GM12878 (cell line): ENCODE measurements around the gene CD177.

Experiments
- EP300 ChIP-seq, 2 experiments: fragments of 150-350 bp in 1 of 2; IDR thresholded peaks; 2 replicates each; pipeline ENCODE4 v1.6.1; 2011 to 2012; ENCODE audit warnings: low read depth in 2 of 2, low read length in 2 of 2, borderline replicate concordance in 1 of 2, improper control_type of control experiment in 1 of 2, inconsistent platforms in 1 of 2; ENCODE audit not compliant: control insufficient read depth in 1 of 2
- GABPA ChIP-seq: IDR thresholded peaks from 2 replicates; pipeline ENCODE4 v1.6.1; 2014; ENCODE audit warnings: antibody characterized with exemption, low read depth, mild to moderate bottlenecking, inconsistent platforms
- SPI1 ChIP-seq: IDR thresholded peaks from 2 replicates; pipeline ENCODE4 v1.6.1; 2011; ENCODE audit warnings: low read depth, mild to moderate bottlenecking, low read length, moderate library complexity, borderline replicate concordance; ENCODE audit not compliant: insufficient read depth
- TARDBP ChIP-seq: IDR thresholded peaks from 2 replicates; pipeline ENCODE4 v1.6.1; 2016; ENCODE audit warnings: borderline replicate concordance
- TF ChIP-seq, protein P1 (sequence below), 3 experiments: IDR thresholded peaks in 2 of 3; conservative IDR thresholded peaks in 1 of 3; 2 replicates each; pipeline ENCODE4 v1.5.1; 2011; ENCODE audit warnings: low read depth in 3 of 3, low read length in 3 of 3, mild to moderate bottlenecking in 3 of 3, control low read depth in 2 of 3, moderate library complexity in 2 of 3, inconsistent platforms in 1 of 3, mixed read lengths in 1 of 3; ENCODE audit not compliant: control insufficient read depth in 2 of 3, insufficient read depth in 1 of 3; ENCODE audit errors: extremely low read depth in 1 of 3
- TF ChIP-seq, protein P2 (sequence below): IDR thresholded peaks from 2 replicates; pipeline ENCODE4 v1.6.1; 2012; ENCODE audit warnings: low read depth, low read length, improper control_type of control experiment
- TF ChIP-seq, protein P3 (sequence below): fragments of 450-650 bp; formaldehyde crosslinking; IDR thresholded peaks from 2 replicates; pipeline ENCODE4 v1.5.0; 2022; ENCODE audit warnings: mild to moderate bottlenecking, missing genetic modification characterization
- TF ChIP-seq, protein P4 (sequence below): fragments of 450-650 bp; IDR thresholded peaks from 2 replicates; pipeline ENCODE4 v1.6.1; 2017; ENCODE audit warnings: antibody characterized with exemption, mild to moderate bottlenecking, moderate library complexity
- TF ChIP-seq, protein P5 (sequence below): IDR thresholded peaks from 2 replicates; pipeline ENCODE4 v1.6.1; 2012; ENCODE audit warnings: low read depth, low read length, improper control_type of control experiment

DNA sequence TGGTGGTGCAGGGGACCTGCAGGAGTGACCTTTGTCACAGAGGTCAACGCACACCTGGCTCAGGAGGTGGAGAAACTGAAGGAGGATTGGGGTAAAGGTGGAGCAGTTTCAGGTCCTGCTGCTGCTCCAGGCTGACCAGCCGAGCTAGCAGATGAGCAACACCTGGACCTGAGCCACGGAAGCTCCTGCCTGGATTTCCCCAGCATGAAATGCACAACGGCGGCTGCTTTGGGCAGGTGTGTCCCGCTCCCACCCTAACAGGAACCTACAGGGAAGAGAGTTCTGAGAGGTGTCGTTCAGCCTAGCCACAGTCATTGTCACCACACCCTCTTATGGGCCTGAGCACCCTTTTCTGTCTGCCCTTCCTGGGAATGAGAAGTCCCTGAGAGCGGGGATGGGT lies 15.7 kb upstream of the CD177 start:
- TF ChIP-seq TARDBP = no peak
- no peak for TF ChIP-seq GABPA
- TF ChIP-seq, protein P1, sequence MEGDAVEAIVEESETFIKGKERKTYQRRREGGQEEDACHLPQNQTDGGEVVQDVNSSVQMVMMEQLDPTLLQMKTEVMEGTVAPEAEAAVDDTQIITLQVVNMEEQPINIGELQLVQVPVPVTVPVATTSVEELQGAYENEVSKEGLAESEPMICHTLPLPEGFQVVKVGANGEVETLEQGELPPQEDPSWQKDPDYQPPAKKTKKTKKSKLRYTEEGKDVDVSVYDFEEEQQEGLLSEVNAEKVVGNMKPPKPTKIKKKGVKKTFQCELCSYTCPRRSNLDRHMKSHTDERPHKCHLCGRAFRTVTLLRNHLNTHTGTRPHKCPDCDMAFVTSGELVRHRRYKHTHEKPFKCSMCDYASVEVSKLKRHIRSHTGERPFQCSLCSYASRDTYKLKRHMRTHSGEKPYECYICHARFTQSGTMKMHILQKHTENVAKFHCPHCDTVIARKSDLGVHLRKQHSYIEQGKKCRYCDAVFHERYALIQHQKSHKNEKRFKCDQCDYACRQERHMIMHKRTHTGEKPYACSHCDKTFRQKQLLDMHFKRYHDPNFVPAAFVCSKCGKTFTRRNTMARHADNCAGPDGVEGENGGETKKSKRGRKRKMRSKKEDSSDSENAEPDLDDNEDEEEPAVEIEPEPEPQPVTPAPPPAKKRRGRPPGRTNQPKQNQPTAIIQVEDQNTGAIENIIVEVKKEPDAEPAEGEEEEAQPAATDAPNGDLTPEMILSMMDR (IDR thresholded peaks at IDR 0.05 in 2 of 3, conservative IDR thresholded peaks at IDR 0.05 in 1 of 3; ENCODE audit: control insufficient read depth in 2 of 3, extremely low read depth in 1 of 3, insufficient read depth in 1 of 3, low read depth in 3 of 3, low read length in 3 of 3) = no peak
- TF ChIP-seq, protein P2, sequence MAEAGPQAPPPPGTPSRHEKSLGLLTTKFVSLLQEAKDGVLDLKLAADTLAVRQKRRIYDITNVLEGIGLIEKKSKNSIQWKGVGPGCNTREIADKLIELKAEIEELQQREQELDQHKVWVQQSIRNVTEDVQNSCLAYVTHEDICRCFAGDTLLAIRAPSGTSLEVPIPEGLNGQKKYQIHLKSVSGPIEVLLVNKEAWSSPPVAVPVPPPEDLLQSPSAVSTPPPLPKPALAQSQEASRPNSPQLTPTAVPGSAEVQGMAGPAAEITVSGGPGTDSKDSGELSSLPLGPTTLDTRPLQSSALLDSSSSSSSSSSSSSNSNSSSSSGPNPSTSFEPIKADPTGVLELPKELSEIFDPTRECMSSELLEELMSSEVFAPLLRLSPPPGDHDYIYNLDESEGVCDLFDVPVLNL = no peak
- TF ChIP-seq, protein P3, sequence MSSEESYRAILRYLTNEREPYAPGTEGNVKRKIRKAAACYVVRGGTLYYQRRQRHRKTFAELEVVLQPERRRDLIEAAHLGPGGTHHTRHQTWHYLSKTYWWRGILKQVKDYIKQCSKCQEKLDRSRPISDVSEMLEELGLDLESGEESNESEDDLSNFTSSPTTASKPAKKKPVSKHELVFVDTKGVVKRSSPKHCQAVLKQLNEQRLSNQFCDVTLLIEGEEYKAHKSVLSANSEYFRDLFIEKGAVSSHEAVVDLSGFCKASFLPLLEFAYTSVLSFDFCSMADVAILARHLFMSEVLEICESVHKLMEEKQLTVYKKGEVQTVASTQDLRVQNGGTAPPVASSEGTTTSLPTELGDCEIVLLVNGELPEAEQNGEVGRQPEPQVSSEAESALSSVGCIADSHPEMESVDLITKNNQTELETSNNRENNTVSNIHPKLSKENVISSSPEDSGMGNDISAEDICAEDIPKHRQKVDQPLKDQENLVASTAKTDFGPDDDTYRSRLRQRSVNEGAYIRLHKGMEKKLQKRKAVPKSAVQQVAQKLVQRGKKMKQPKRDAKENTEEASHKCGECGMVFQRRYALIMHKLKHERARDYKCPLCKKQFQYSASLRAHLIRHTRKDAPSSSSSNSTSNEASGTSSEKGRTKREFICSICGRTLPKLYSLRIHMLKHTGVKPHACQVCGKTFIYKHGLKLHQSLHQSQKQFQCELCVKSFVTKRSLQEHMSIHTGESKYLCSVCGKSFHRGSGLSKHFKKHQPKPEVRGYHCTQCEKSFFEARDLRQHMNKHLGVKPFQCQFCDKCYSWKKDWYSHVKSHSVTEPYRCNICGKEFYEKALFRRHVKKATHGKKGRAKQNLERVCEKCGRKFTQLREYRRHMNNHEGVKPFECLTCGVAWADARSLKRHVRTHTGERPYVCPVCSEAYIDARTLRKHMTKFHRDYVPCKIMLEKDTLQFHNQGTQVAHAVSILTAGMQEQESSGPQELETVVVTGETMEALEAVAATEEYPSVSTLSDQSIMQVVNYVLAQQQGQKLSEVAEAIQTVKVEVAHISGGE = no peak
- TF ChIP-seq, protein P4, sequence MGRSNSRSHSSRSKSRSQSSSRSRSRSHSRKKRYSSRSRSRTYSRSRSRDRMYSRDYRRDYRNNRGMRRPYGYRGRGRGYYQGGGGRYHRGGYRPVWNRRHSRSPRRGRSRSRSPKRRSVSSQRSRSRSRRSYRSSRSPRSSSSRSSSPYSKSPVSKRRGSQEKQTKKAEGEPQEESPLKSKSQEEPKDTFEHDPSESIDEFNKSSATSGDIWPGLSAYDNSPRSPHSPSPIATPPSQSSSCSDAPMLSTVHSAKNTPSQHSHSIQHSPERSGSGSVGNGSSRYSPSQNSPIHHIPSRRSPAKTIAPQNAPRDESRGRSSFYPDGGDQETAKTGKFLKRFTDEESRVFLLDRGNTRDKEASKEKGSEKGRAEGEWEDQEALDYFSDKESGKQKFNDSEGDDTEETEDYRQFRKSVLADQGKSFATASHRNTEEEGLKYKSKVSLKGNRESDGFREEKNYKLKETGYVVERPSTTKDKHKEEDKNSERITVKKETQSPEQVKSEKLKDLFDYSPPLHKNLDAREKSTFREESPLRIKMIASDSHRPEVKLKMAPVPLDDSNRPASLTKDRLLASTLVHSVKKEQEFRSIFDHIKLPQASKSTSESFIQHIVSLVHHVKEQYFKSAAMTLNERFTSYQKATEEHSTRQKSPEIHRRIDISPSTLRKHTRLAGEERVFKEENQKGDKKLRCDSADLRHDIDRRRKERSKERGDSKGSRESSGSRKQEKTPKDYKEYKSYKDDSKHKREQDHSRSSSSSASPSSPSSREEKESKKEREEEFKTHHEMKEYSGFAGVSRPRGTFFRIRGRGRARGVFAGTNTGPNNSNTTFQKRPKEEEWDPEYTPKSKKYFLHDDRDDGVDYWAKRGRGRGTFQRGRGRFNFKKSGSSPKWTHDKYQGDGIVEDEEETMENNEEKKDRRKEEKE = no peak
- TF ChIP-seq, protein P5, sequence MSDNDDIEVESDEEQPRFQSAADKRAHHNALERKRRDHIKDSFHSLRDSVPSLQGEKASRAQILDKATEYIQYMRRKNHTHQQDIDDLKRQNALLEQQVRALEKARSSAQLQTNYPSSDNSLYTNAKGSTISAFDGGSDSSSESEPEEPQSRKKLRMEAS = no peak
- TF ChIP-seq SPI1 = no peak
- TF ChIP-seq EP300 (IDR thresholded peaks at IDR 0.05; ENCODE audit: borderline replicate concordance in 1 of 2, control insufficient read depth in 1 of 2, low read depth in 2 of 2, low read length in 2 of 2) = no peak
